Mesendoderm (in vitro differentiated cells): Measurements from ENCODE around the gene MAT2A.

Experiments
- DNase-seq: peaks from one replicate; pipeline ENCODE4 v3.0.0; 2013
- H2AK5ac ChIP-seq: 2 replicates; pipeline ENCODE4 v1.6.1; 2013; ENCODE audit warnings: low read length, inconsistent platforms
- H2BK120ac ChIP-seq: 2 replicates; pipeline ENCODE4 v1.6.1; 2013; ENCODE audit warnings: low read depth, mild to moderate bottlenecking, low read length, moderate library complexity, mixed read lengths
- H2BK15ac ChIP-seq: replicated peaks from 2 replicates; pipeline ENCODE4 v1.6.1; 2013; ENCODE audit warnings: low read depth, mild to moderate bottlenecking, moderate library complexity
- H2BK5ac ChIP-seq: 2 replicates; pipeline ENCODE4 v1.6.1; 2013; ENCODE audit warnings: low read length, inconsistent platforms
- H3K18ac ChIP-seq: 2 replicates; pipeline ENCODE4 v1.6.1; 2013; ENCODE audit warnings: mild to moderate bottlenecking, low read length, mixed read lengths
- H3K23ac ChIP-seq: one replicate; pipeline ENCODE4 v1.6.1; 2013; ENCODE audit warnings: low read length
- H3K27ac ChIP-seq: 2 replicates; pipeline ENCODE4 v1.5.1; 2013; ENCODE audit warnings: low read depth, mild to moderate bottlenecking, inconsistent platforms, low read length, moderate library complexity
- H3K27me3 ChIP-seq: 2 replicates; pipeline ENCODE4 v1.6.1; 2013; ENCODE audit warnings: low read length, control low read depth, mild to moderate bottlenecking, inconsistent platforms; ENCODE audit not compliant: insufficient read depth, poor library complexity
- H3K36me3 ChIP-seq: 2 replicates; pipeline ENCODE4 v1.6.1; 2013; ENCODE audit warnings: low read length, inconsistent platforms; ENCODE audit not compliant: control insufficient read depth, insufficient read depth
- H3K4ac ChIP-seq: one replicate; pipeline ENCODE4 v1.6.1; 2013; ENCODE audit warnings: low read depth, mild to moderate bottlenecking, low read length, moderate library complexity
- H3K4me1 ChIP-seq: 2 replicates; pipeline ENCODE4 v1.6.1; 2013; ENCODE audit warnings: low read depth, low read length, inconsistent platforms; ENCODE audit not compliant: control insufficient read depth
- H3K4me2 ChIP-seq: 2 replicates; pipeline ENCODE4 v1.6.1; 2013; ENCODE audit warnings: low read length
- H3K4me3 ChIP-seq: 2 replicates; pipeline ENCODE4 v1.5.1; 2013; ENCODE audit warnings: mild to moderate bottlenecking, low read length
- H3K56ac ChIP-seq: one replicate; pipeline ENCODE4 v1.6.1; 2013; ENCODE audit warnings: low read length
- H3K79me1 ChIP-seq: 2 replicates; pipeline ENCODE4 v1.6.1; 2013; ENCODE audit warnings: low read length, inconsistent platforms
- H3K79me2 ChIP-seq: 2 replicates; pipeline ENCODE4 v1.6.1; 2013; ENCODE audit warnings: mild to moderate bottlenecking, low read length; ENCODE audit not compliant: control insufficient read depth, insufficient read depth
- H3K9ac ChIP-seq: 2 replicates; pipeline ENCODE4 v1.6.1; 2013; ENCODE audit warnings: low read length, inconsistent platforms
- H4K5ac ChIP-seq: one replicate; pipeline ENCODE4 v1.6.1; 2013; ENCODE audit warnings: low read length
- H4K8ac ChIP-seq: one replicate; pipeline ENCODE4 v1.6.1; 2013; ENCODE audit warnings: low read depth, mild to moderate bottlenecking, control low read depth, low read length, moderate library complexity
- WGBS: extraction: QIAGEN DNeasy Blood & Tissue Kit; methylation state at CpG from one replicate; pipeline ENCODE4 v1.1.7; 2013; ENCODE audit warnings: low lambda C conversion rate, missing lambda C conversion rate; ENCODE audit not compliant: insufficient coverage; ENCODE audit errors: extremely low coverage; 5-methylcytosine and 5-hydroxymethylcytosine counted together

The MAT2A gene

GRCh38 chr2:85566265-85566664 is 27.3 kb downstream of the MAT2A start:
- Histone ChIP-seq H3K4me3 (no peak overlapping the region), H2BK15ac (no peak overlapping the region), H3K9ac (no peak overlapping the region), H3K4me1 (no peaks in the 10 kb centered on the region), H4K5ac (no peak overlapping the region), H3K56ac (no peak overlapping the region), H3K79me2 (no peaks in the 10 kb centered on the region), H3K27me3 (peaks cover 5% of the 10 kb centered on the region), H3K4ac (no peak overlapping the region), H3K23ac (no peak overlapping the region), H2AK5ac (no peak overlapping the region), H3K79me1 (no peaks in the 10 kb centered on the region), H4K8ac (no peak overlapping the region), H3K27ac (no peak overlapping the region), H3K36me3 (no peaks in the 10 kb centered on the region), H2BK5ac (no peak overlapping the region), H3K18ac (no peak overlapping the region), H2BK120ac (no peak overlapping the region), H3K4me2 (no peak overlapping the region)
- no peak for DNase-seq
- WGBS = no CpG with 5 or more reads among the region's 4 CpGs

- H3K79me2 ChIP-seq = peaks cover 7% of the 10 kb centered on the region
- no peak overlapping the region for H3K4me2 ChIP-seq
- no peak overlapping the region for H3K23ac ChIP-seq
- no peak overlapping the region for H3K4ac ChIP-seq
- no peak overlapping the region for H3K18ac ChIP-seq
- no peak overlapping the region for H3K9ac ChIP-seq
- peaks cover under 1% of the 10 kb centered on the region for H3K27me3 ChIP-seq
- H2AK5ac ChIP-seq = no peak overlapping the region
- H4K8ac ChIP-seq = no peak overlapping the region
- no peak overlapping the region for H3K56ac ChIP-seq
- H2BK5ac ChIP-seq = no peak overlapping the region
- H3K4me1 ChIP-seq = peaks cover 13% of the 10 kb centered on the region
- H2BK120ac ChIP-seq = no peak overlapping the region
- no peak overlapping the region for H3K4me3 ChIP-seq
- H3K27ac ChIP-seq = no peak overlapping the region
- no peaks in the 10 kb centered on the region for H3K36me3 ChIP-seq
- no peak for DNase-seq
- no CpG with 5 or more reads among the region's 8 CpGs for whole genome bisulfite sequencing
- H3K79me1 ChIP-seq = peaks cover 2% of the 10 kb centered on the region
- H2BK15ac ChIP-seq = no peak overlapping the region
- no peak overlapping the region for H4K5ac ChIP-seq
Measured at GRCh38 chr2:85575739-85576138, 36.8 kb downstream of the MAT2A start.

- Histone ChIP-seq H3K4me2 (no peak overlapping the region), H3K4ac (peak overlapping the region; percentile 49), H3K79me2 (peaks cover 9% of the 10 kb centered on the region), H3K36me3 (no peaks in the 10 kb centered on the region), H3K4me3 (no peak overlapping the region), H3K27me3 (no peaks in the 10 kb centered on the region), H3K56ac (peak overlapping the region; percentile 11), H3K9ac (no peak overlapping the region), H3K23ac (no peak overlapping the region), H4K5ac (no peak overlapping the region), H2BK15ac (peak overlapping the region; percentile 20), H3K27ac (peak overlapping the region; percentile 93), H3K79me1 (peaks cover 9% of the 10 kb centered on the region), H2AK5ac (no peak overlapping the region), H2BK5ac (no peak overlapping the region), H2BK120ac (no peak overlapping the region), H4K8ac (no peak overlapping the region), H3K18ac (no peak overlapping the region), H3K4me1 (peaks cover 13% of the 10 kb centered on the region)
- DNase-seq = no peak
- WGBS = no CpG with 5 or more reads among the region's 3 CpGs
Measured at GRCh38 chr2:85577063-85577385, 38.1 kb downstream of the MAT2A start.

- H4K8ac ChIP-seq = no peak within 1 kb of the TSS
- H2BK15ac ChIP-seq = peak within 1 kb of the TSS; percentile 20
- H2BK5ac ChIP-seq = peak within 1 kb of the TSS; percentile 79
- H3K9ac ChIP-seq = peak within 1 kb of the TSS; percentile 76
- peak within 1 kb of the TSS; percentile 46 for H2BK120ac ChIP-seq
- H3K4me3 ChIP-seq = peak within 1 kb of the TSS; percentile 61
- no peak within 1 kb of the TSS for H4K5ac ChIP-seq
- H3K18ac ChIP-seq = peak within 1 kb of the TSS; percentile 89
- H3K79me2 ChIP-seq = peaks cover 9% of the 10 kb centered on the region
- H3K4ac ChIP-seq = peak within 1 kb of the TSS; percentile 49
- no peak within 1 kb of the TSS for H2AK5ac ChIP-seq
- no peaks in the 10 kb centered on the region for H3K36me3 ChIP-seq
- H3K4me1 ChIP-seq = peaks cover 11% of the 10 kb centered on the region
- peak; percentile 86 for DNase-seq
- peaks cover 9% of the 10 kb centered on the region for H3K79me1 ChIP-seq
- no peaks in the 10 kb centered on the region for H3K27me3 ChIP-seq
- no peak within 1 kb of the TSS for H3K23ac ChIP-seq
- no CpG with 5 or more reads among the region's 19 CpGs for WGBS
- peak within 1 kb of the TSS; percentile 93 for H3K27ac ChIP-seq
- H3K4me2 ChIP-seq = peak within 1 kb of the TSS; percentile 71
- peak within 1 kb of the TSS; percentile 95 for H3K56ac ChIP-seq
Measured at GRCh38 chr2:85577386-85578242, 38.6 kb downstream of the MAT2A start, which contains the start of gene VAMP8. Gene VAMP8 (plus strand): TSS chr2:85577586. CDS start chr2:85577647, 61 bp downstream.

- H2AK5ac ChIP-seq = peak overlapping the region; percentile 89
- H2BK15ac ChIP-seq = no peak overlapping the region
- peak overlapping the region; percentile 71 for H3K4me2 ChIP-seq
- H3K9ac ChIP-seq = peak overlapping the region; percentile 76
- H3K4ac ChIP-seq = peak overlapping the region; percentile 46
- peaks cover 9% of the 10 kb centered on the region for H3K79me2 ChIP-seq
- no peak overlapping the region for H4K8ac ChIP-seq
- peak overlapping the region; percentile 11 for H3K23ac ChIP-seq
- peaks cover 10% of the 10 kb centered on the region for H3K4me1 ChIP-seq
- peak overlapping the region; percentile 79 for H2BK5ac ChIP-seq
- H3K56ac ChIP-seq = peak overlapping the region; percentile 95
- peak; percentile 56 for DNase-seq
- no peaks in the 10 kb centered on the region for H3K27me3 ChIP-seq
- peaks cover 9% of the 10 kb centered on the region for H3K79me1 ChIP-seq
- peak overlapping the region; percentile 89 for H3K18ac ChIP-seq
- H4K5ac ChIP-seq = no peak overlapping the region
- peak overlapping the region; percentile 15 for H3K4me3 ChIP-seq
- peak overlapping the region; percentile 93 for H3K27ac ChIP-seq
- H3K36me3 ChIP-seq = no peaks in the 10 kb centered on the region
- no CpG with 5 or more reads among the region's 19 CpGs for WGBS
- H2BK120ac ChIP-seq = peak overlapping the region; percentile 86
Measured at GRCh38 chr2:85578243-85579180, 39.5 kb downstream of the MAT2A start.
